GM18951 (cell line): Measurements from ENCODE around the gene MGP.

ENCODE experiments used
- POLR2A ChIP-seq: IDR thresholded peaks from 4 replicates; pipeline ENCODE4 v1.6.1; 2011; ENCODE audit warnings: mild to moderate bottlenecking; ENCODE audit not compliant: insufficient read length, insufficient read depth; ENCODE audit errors: extremely low read depth
- in situ Hi-C: fragments of 300-500 bp; cut with MboI; formaldehyde crosslinking; loops from one replicate; pipeline ENCODE4 v1.12.0; 2022; ENCODE audit warnings: low sequenced_read_pairs, mixed read lengths, inconsistent platforms; ENCODE audit not compliant: unreplicated experiment

MGP gene

GRCh38 chr12:14913381-14913781 lies 27.7 kb upstream of the MGP start:
- in situ Hi-C loops, result no loop called here
- no peak for TF ChIP-seq POLR2A

GRCh38 chr12:14911131-14911530 lies 25.5 kb upstream of the MGP start:
- no peak for TF ChIP-seq POLR2A
- in situ Hi-C loops, result no loop called here

DNA sequence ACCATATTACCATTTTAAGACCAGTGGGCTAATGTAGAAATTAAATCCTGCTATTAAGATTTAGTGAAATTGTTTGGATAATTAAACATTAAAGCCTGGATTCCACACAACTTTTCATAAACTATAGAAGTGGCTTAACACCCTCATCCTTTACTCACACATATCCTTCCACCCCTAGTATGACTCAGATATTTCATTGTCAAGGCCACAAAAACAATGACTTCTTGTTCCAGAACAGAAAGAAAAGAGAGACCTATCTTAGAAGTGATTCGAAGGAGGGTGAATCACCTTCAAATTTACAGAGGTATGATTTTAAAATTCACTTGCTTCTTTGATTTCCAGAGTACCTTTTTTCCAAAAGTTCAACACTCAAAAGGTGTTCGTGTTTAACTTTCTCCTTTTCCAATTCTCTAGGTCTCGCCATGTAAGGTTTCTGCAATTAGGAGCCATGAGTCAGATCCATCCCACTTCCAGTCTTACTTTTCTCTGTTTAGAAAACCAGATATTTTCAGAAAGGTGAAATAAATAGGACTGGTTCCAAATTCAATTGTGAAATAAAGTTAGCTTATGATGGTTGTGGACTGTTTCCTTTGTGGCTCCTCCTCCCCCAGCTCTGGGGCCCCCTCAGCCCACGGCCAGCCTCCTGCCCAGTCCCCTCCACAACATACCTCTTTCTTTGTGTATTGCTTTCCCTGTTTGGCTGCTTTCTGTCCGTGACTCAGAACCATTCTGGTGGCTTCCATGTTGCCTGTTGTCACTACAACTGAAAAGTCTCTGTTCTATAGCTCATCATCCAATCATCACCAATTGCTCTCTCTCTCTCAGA lies 24.6 kb upstream of the MGP start:
- TF ChIP-seq POLR2A, result no peak
- in situ Hi-C loops, result no loop called here

DNA sequence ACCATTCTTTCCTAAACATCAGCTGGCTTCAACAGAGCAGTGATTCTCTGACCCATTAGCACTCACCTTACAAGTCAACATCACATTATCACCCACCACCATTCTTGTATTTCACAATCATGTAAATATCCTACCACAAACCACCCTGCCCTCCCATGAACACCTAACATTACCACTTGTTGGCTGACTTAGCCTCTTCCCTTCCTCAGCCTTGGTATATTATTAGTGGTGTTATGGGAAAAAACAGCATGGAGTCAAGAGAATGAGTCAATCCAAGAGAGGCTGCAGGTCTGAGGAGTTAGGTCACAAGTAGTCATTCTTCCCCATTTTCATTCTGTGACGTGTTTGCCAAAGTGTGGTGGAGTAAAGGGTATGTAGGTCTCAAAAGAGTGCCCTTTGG lies 22.3 kb upstream of the MGP start:
- TF ChIP-seq POLR2A, result no peak
- in situ Hi-C loops, result no loop called here

GRCh38 chr12:14906114-14906513 lies 20.5 kb upstream of the MGP start:
- in situ Hi-C loops, result no loop called here
- TF ChIP-seq POLR2A, result no peak

DNA sequence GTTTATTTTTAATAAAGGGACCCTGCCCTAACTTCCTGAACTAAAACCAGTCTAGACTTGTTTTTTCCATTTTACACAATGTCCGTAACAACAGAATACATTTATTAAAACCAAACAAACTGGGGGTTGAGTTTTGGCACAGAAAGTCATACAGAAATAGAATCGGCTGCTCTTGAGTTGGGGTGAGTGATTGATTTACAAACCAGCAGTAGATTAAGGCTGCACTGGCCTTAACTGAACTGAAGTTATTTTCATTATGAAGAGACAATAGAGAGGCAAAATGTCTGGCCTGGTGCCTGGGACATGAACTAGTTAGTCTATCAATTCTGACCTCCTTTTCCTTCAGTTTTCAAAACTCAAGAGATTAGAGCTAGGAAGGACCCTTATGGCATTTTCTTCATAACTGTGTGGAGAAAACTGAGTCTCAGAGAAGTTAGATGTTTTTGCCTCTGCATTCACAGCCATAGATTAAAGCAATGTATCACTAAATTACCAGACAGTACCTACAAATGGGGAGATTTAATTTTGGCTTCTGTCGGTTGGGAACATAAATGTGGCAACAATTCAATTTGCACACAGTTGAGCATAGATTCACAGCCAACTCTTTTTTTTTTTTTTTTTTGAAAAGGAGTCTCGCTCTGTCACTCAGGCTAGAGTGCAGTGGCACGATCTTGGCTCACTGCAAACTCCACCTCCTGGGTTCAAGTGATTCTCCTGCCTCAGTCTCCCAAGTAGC lies 19.8 kb upstream of the MGP start:
- TF ChIP-seq POLR2A, result no peak
- in situ Hi-C loops, result no loop called here

GRCh38 chr12:14904854-14905253 lies 19.2 kb upstream of the MGP start:
- no peak for TF ChIP-seq POLR2A

GRCh38 chr12:14903386-14904098 lies 17.9 kb upstream of the MGP start:
- in situ Hi-C loops, result no loop called here
- no peak for TF ChIP-seq POLR2A

More at GRCh38 chr12:14904854-14905253, 19.2 kb upstream of the MGP start:
- in situ Hi-C loops, result no loop called here

- in situ Hi-C loops, result no loop called here
- TF ChIP-seq POLR2A, result no peak
Observed at GRCh38 chr12:14902465-14902864, 16.8 kb upstream of the MGP start.

- in situ Hi-C loops, result no loop called here
- no peak for TF ChIP-seq POLR2A
Observed at GRCh38 chr12:14901228-14901562, 15.5 kb upstream of the MGP start.

DNA sequence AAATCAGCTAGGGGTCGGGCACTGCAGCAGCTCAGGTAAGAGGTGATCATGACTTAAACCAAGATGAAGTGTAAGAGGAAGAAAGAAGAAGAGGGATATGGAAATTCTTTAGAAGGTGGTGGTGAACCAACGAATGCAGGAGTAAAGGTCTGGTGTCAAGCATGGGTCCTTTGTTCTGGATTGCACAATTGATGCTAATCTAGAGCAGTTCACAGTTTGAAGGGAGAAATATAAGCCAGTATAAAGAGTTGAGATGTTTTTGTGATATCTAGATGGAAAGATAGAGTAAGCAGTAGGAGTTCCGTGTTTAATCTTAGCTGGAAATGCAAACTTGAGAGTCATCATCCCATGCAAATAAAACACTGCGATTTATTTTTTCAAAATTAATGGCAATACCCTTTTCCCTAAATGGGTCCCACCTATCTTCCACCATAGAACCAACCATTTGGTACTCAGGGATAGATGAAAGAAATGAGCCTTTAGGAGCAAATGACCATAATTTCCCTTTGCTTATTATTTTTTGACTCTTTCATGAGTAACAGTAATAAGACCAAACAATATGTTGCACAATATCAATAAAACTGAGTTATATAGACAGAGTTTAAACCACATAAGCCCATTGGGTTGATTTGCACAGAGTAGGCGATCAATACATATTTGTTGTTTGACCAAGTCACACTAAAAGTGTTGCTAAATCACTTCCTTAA lies 15.0 kb upstream of the MGP start:
- in situ Hi-C loops, result no loop called here
- no peak for TF ChIP-seq POLR2A

DNA sequence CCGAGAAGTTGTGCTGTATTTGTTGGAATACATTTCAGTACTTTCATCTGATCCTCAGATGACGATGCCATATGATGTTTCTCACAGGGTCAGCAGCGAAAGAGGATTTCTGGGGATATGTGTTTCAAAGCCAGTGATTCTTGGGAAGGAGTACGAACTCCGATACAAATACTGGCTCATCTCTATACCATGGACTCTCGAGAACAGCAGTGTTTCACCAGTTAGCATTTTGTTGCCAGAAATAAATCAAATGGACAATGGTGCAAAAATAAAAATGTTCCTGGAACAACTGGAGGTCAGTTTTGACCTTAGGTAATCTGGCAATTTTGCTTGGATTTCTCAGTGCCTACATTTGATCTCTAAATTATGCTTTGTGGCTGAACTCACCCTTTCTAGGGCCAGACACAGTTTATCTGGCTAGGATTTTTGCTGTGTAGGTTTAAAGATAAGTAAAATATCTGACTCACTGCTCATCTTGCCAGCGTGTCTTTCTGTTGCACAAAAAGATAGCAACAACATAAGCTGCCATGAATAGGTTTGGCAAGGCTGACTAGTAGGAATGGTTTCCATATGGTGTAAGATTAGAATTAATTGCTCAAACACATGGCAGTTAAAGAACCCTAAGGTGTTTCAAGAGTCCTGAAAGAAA lies 11.0 kb upstream of the MGP start:
- in situ Hi-C loops, result no loop called here

More for the DNA sequence above, 11.0 kb upstream of the MGP start:
- no peak for TF ChIP-seq POLR2A
